NCI-H2029 treated with DMSO at 0.1 percent for 48 hours (cell line): Measurements from ENCODE around the gene PRKG1.
"Not testable (repeated sequence)": the region's sequence is repeated elsewhere in the genome, so short reads cannot be mapped to it uniquely, and the experiment has no call there.

ENCODE experiments used
- DNase-seq: peaks from one replicate; lab custom pipeline; 2025; lab: John Stamatoyannopoulos, UW

The PRKG1 gene

DNA sequence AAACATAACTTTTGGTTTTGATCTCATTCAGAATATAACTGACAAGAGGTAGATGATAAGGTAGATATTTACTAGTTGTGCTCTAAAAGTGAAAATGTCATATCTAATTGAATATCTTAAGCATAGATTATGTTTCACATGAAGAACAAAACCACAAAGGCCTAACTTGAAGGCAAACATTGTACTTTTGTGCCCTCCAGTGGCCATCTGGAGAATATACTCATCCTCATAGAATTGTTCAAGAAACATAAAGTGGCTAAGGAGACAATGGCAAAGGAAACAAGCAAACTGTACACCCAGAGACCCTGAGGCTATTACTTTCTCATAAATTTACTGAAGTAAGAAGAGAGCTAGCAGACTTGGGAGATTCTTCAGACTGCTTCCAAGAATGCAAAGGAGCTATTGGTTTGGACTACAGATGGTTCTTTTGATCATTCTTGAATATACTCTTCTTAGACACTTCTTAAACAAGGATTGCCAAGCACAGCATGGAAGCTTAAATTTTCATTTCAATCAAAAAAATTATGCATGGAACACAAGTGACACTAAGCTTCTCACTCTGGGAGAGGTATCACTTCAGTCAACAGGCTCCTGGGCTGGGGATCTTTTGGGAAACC is 1141.6 kb downstream of the PRKG1 start:
- no peak for DNase-seq

DNA sequence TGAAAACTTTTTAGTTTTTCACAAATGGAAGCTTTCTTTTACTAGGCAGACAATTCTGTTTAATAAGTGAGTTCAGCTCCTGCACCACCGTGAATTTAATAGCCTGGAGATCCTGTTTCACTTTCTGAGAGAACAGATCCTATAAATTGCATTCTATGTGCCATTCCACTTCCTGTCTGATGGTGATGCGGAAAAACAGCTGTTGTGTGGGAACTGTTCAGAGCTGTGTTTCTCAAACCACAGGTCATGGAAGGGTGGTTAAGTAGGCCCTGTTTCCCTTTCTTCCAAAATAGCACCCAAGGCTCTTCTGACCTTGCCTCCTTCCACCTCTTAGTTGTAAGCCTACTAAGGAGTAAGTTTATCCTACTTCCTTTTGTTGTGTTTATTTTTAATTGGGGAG is 1142.6 kb downstream of the PRKG1 start:
- DNase-seq: no peak

DNA sequence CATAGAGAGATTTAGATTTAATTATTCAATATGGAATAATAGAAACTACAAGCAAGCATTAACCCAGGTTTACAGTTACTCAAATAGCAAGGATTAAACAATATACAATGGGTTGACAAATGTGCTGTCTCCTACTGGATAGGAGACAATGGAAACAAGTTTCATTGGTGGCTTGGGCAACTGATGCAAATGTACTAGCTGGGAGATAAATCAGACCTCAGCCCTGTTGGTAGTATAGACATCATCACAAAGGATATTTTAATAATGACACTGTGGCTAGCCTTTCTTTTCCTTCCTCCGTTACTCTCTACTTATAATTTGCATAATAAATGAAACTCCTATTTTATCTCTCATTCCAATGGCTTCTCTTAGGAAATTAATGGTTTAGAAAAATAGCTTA is 1143.2 kb downstream of the PRKG1 start:
- no peak for DNase-seq

DNA sequence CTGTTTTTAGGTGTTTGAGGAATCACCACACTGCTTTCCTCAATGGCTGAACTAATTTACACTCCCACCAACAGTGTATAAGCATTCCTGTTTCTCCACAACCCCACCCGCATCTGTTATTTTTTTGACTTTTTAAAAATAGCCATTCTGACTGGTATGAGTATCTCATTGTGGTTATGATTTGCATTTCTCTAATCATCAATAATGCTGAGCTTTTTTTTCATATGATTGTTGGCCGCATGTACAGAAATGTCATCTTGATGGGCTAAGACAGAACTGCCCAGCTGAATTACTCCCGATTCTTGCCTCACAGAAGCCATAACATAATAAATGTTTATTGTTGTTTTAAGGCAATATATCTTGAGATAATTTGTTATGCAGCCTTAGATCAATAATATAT is 1146.7 kb downstream of the PRKG1 start:
- no peak for DNase-seq

DNA sequence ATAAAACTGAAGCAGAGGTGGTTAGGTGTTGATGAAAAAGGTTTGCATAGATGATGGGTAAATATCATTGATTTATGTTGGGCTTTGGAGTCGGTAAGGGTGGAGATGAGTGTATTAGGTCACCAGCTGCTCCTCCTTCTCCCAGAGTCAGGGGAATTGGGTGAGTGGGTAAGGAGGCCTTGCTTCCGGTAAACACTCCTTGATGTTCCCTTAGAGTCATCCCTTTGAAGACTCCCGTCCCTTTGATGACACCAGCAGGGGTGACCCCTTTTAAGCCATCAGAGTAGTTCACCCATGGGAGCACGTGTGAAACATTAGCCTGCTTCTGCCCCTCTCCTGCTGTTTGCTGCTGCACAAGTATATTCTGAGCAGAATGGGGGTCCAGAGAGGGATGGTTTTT is 1147.6 kb downstream of the PRKG1 start:
- DNase-seq: no peak

DNA sequence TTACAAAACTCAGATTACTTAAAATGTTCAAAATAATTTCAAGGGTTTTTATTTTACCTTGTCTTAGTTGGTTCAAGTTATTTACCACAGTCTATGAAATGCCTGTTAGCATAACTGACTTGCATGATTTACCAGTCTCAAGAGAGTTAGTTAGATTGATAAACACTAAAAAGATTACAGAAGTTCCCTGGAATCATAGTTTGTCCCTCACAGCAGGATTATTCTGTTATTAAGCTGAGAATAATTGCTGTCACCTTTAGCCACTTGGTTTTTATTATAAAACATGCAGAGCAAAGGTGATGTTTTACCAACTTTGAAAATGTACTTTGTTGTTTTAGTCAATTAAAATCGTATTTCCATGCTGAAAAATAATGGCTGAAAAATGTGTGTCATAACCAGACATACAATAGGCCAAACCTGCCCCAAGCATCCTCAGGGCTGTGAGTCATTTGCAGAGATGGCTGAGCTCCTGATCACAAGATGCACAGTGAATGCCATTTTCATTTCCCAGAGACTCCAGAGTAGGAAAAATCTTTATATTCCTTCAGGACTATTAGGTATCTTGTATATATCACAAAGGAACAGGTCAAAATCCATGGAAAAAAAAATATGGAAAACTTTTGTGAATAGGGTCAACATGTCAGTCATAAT is 1152.0 kb downstream of the PRKG1 start:
- DNase-seq: no peak

DNA sequence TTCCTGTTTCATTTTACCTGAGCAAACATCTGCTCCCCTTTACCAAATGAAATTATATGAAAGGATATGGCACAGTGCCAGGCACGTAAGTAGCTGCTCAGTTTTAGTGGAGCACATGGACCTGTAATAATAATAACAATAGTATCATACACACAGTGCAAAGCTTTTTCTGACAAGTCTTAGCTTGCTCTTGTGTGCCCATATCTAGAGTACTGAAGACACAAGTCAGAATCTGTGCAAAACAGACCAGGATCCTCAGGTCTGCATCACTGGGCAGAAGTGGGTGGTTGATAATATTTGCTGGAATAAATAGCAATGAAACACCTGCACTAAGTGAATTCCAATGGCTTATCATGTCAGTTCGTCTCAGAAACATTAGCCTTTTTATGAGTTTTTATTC is 1154.3 kb downstream of the PRKG1 start:
- DNase-seq: no peak

DNA sequence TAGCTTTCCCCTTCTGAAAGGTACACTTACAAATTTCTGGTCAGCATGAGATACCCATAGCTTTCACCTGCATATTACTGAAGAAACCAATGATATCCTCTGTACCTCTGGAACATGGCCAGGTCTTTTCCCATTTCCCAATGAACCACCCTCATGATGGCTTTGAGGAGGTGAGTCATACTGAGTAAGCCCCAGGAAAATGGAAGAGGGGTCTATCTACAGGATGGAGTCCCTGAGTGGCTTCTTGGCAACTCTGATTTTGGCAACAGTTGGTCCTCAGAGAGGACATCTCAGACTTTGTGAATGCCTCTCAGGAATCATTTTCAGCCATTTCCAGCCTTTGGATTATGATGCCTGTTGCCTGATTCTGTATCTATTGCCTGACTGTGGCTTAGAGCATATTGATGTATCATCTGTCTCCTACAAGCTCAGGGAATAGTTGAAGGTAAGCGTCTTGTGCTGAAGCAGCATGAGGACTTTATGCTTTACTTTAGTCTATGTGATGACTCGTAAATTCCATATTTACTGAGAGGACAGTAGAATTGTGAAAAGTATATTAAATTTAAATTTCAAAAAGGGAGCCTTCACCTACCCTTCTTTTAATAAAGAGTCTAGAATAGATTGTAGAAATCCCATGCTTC is 1155.1 kb downstream of the PRKG1 start:
- DNase-seq: no peak

DNA sequence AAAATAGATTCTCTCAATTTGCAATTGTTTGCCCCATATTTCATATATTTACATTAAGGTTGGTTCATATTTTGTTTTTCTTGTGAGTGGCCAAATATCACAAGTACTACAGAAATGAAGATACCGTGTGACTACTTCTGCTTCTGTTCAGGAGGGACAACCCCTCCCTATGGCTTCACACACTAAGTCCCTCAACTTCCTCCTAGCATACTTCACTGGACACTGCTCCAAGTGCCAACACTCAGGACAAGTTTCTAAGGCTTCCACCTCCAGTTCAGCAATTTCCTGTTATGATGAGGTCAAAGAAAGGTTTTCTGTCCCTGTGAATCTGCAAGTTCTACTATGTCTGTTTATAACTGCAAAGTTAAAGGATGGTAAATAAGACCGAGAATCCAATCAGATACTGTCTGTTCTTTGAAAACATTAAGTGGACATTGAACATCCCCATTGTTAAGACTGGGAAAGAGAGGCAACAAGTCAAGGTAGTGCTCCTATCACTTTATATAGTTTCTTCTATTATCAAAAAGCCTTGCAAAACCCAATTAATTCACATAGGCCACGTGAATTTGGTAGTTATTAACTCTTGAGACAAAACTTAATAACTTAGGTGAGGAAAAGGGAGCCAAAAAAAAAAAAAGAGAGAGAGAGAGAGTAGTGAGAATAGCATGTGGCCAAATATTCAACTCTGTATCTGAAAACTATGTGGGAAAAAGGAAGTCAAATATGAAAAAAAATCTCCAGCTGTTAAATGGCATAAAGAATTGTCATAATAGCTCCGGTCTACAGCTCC is 1158.5 kb downstream of the PRKG1 start:
- DNase-seq: no peak

DNA sequence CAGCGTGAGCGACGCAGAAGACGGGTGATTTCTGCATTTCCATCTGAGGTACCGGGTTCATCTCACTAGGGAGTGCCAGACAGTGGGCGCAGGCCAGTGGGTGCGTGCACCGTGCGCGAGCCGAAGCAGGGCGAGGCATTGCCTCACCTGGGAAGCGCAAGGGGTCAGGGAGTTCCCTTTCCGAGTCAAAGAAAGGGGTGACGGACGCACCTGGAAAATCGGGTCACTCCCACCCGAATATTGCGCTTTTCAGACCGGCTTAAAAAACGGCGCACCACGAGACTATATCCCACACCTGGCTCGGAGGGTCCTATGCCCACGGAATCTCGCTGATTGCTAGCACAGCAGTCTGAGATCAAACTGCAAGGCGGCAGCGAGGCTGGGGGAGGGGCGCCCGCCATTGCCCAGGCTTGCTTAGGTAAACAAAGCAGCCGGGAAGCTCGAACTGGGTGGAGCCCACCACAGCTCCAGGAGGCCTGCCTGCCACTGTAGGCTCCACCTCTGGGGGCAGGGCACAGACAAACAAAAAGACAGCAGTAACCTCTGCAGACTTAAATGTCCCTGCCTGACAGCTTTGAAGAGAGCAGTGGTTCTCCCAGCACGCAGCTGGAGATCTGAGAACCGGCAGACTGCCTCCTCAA is 1159.2 kb downstream of the PRKG1 start:
- DNase-seq: not testable (repeated sequence)

DNA sequence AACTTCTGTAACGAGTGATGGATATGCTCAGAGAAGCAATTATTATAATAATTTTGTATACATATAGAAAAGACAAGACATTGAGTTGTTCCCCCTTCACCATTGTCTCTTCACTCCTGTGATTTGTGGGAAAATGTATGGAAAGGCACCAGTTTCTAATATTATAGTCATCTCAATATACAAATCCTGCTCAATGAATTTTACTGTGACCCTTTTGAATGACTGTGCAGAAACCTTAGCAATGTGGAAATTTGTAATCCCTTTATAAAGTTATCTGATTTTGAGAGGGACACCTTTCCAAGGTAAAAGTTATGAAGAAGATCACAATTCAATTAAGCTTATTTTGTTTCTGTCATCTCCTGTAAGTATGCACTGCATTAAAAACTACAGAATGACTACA is 1165.5 kb downstream of the PRKG1 start:
- DNase-seq: no peak

DNA sequence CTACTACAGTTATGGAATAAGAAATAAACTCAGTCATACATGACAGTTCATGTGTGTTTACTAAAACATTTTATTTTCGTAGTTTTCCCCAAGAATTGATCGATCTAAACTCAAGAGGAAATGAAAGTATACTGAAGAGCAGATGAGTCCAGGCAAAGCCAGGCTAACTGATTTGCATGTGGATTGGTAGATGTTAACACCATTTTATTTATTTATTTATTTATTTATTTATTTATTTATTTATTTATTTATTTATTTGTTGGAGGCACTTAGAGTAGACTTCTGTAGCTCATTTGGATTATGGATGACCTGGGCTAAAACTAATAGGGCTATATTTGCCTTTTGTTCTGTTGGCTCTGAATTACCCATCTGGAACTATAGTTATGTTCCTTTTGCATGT is 1171.3 kb downstream of the PRKG1 start:
- DNase-seq: no peak

DNA sequence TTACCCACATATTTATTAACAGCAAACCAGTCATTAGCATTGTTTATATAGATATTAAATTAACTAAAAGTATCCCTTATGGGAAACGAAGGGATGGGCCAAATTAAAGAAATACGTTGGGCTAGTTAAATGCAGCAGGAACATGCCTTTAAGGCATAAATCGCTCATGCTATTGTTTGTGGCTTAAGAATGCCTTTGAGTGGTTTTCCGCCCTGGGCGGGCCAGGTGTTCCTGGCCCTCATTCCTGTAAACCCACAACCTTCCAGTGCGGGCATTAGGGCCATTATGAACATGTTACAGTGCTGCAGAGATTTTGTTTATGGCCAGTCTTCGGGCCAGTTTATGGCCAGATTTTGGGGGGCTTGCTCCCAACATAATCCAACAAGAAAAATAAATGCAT is 1173.6 kb downstream of the PRKG1 start:
- DNase-seq: not testable (repeated sequence)

DNA sequence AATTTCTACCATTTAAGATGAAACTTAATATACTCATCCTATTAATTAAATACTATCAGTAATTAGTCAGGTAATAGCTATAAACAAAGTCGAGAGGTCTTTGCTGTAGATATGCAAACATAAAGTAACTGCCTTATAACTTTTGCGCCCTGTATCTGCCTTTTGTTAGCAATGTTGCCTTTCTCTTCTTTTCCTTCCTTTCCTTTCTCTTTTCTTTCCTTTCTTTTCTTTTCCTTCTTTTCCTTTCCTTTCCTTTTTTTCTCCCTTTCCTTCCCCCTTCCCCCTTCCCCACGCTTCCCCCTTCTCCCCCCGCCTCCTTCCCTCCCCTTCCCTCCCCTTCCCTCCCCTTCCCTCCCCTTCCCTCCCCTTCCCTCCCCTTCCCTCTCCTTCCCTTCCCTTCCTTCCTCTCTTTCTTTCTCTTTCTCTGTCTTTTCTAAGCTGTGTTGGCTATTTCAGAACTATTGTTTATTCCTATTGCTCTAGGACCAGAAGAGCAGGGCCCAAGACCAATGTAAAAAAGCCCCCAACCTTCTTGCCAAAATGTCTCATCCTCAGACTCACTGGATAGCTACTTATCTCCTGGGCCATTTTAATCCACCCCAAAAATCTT is 1174.5 kb downstream of the PRKG1 start:
- no peak for DNase-seq

DNA sequence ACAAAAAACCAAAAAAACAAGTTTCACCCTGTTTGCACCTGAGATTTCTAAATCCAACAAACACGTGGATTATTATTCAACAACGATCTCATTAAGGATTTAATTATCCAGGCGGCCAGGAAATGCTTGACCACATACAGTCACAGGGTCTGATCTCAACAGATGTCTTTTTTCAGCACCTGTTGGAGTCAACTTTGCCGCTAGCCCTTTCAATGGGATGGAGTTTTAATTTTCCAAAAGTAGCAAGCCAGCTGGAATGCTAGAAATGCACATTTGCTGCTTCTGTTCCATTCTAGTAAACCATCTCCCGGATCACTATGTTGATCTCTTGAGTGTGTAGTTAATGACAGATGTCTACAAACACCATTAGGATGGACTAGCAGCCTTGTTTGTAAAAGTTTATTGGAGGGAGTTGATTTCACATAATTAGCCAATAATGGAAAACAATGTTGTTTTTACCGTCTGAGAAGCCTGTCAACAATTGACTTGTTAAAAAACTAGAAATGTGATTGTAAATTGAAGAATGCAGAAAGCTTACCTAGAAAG is 1175.6 kb downstream of the PRKG1 start:
- DNase-seq: no peak

DNA sequence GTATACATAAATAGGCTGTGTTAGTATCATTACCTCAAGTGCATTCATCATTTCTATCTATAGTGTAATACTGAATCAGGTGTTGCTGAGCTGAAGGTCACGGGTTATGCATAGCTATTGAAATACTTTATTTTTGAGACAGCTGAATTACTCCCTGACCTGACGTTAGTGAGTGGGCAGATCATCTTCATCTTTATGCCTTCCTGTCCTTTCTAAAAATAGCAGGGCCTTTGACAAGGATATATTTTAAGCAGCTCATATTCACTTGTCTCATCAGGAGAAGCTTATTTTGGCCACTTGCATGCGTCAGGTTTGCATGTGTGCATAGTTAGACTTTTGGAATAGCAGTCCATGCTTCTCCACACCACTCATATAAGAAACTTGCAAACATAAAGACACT is 1176.2 kb downstream of the PRKG1 start:
- DNase-seq: no peak

DNA sequence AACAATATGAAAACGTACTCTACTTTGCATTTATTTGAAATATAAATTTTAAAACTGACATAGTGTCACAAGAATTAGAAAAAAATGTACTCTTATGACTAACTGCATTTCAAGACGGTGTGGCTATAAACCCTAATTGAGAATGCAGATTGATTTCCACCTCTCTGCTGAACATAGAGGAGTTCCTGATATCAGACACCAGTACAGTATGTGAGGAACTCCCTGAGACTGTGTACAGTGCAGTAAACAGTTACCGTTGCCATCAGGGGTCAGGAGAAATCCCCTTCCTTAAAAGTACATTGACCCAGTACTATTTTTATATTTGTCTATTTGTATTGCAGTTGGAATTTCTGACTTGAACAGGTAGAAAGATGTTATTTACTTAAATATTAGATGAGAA is 1178.0 kb downstream of the PRKG1 start:
- no peak for DNase-seq

DNA sequence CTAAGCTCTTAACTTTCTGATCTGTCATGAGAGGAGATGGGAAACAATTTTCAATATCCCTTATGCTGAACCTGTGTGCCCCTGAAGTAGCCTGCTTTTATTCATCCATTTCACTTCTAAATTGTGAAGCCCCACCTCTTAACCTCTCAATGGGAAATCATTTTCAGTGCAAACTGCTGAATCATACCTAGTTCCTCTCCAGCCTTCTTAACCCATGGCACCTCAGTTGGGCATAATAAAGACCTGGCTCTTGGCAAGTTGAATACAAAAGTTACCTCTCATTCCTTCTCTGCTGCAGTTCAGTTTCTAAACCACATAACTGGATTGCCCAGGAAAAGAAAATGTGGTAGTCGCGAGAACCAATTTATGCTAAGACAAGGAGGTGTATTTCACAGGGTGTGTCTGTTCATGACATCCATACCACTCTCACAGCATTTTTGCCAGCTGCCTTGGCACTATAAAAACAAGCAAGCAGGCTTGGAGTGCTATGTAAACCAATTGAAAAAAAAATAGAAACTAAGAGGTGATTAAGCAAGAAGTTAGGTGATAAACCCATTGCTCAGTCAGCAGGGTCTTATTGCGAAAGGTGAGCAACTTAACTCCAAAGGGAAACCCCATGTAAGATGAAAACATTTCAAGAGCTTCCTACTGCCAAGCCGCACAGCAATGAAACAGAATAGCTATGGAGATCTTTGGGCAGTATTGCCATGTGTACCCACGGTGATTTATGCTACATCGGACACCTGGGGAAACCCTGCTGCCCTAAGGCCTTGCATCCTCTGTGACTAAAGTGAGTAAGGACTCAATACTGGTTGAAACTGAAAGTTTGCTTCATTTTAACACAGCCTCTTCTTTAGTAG is 1182.8 kb downstream of the PRKG1 start:
- DNase-seq: no peak

DNA sequence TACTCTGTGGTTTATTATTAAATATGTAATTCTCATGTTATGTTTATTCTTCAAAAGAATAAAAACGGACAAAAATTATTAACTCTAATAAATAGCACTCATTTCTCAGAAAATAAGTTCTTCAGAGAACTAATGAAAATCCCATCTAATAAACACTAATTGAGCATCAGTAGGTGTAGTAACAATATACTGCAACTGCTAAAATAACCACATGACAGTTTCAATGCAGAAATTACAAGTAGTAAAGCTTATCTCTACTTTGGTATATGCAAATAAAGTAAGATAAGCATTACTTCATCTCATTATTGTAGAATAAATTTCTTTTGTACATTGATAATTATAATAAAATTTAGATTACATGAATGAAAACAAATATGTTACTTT is 1183.4 kb downstream of the PRKG1 start:
- no peak for DNase-seq

DNA sequence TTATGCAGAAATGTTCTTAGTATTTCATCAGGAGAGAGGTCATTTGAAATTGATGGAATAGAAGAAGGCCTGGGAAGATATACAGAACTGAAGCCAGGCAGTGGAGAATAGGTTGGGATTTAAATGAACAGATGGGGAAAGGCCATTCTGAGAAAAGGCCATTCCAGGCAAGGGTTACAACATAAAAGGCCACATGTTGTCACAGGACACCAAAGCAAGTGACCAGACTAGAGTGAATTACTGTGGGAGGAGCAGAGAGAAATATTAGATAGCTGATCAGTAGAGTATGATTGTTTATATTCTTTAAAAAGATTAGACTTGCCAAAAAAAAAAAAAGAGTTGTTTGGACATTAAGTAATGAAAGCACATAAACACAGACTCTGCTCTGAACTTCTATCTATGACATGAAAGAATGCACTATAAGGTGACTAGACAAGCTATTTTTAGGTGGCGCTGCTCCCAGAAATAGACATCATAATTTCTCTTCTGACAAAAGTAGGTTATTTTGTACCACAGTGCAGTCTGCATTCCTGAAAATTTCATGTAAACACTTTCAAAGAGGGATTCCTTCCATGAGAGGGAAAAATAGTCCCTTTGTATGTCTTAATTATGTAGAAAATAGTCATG is 1184.6 kb downstream of the PRKG1 start:
- no peak for DNase-seq
